ENCODE results near the gene SETBP1.

Gene SETBP1

GRCh38 chr18:45049578-45050319 is 369.1 kb downstream of the SETBP1 start:
- DNase-seq, result no peak

GRCh38 chr18:45050712-45051601 is 370.3 kb downstream of the SETBP1 start:
- no peak for DNase-seq

GRCh38 chr18:45054636-45055035 is 373.9 kb downstream of the SETBP1 start:
- DNase-seq, result no peak

- no peak for DNase-seq
Measured at GRCh38 chr18:45055811-45056210, 375.1 kb downstream of the SETBP1 start.

GRCh38 chr18:45056926-45057325 is 376.2 kb downstream of the SETBP1 start:
- no peak for DNase-seq

- no peak for DNase-seq
Measured at GRCh38 chr18:45057955-45058600, 377.4 kb downstream of the SETBP1 start.

- no peak for DNase-seq
Measured at GRCh38 chr18:45059695-45060094, 379.0 kb downstream of the SETBP1 start.

- DNase-seq, result no peak
Measured at GRCh38 chr18:45060102-45060501, 379.4 kb downstream of the SETBP1 start.

GRCh38 chr18:45061359-45061758 is 380.7 kb downstream of the SETBP1 start:
- DNase-seq, result no peak

GRCh38 chr18:45063246-45064038 is 382.8 kb downstream of the SETBP1 start:
- no peak for DNase-seq

GRCh38 chr18:45066210-45066609 is 385.5 kb downstream of the SETBP1 start:
- DNase-seq, result no peak

GRCh38 chr18:45066886-45067285 is 386.2 kb downstream of the SETBP1 start:
- no peak for DNase-seq

- DNase-seq, result no peak
Measured at GRCh38 chr18:45068400-45069094, 387.9 kb downstream of the SETBP1 start.

GRCh38 chr18:45069546-45069945 is 388.9 kb downstream of the SETBP1 start:
- DNase-seq, result no peak

GRCh38 chr18:45071956-45072355 is 391.3 kb downstream of the SETBP1 start:
- DNase-seq, result no peak

- DNase-seq, result no peak
Measured at GRCh38 chr18:45073556-45073955, 392.9 kb downstream of the SETBP1 start.

GRCh38 chr18:45081566-45082181 is 401.0 kb downstream of the SETBP1 start:
- no peak for DNase-seq

GRCh38 chr18:45083226-45083855 is 402.7 kb downstream of the SETBP1 start:
- no peak for DNase-seq

- no peak for DNase-seq
Measured at GRCh38 chr18:45084206-45084605, 403.5 kb downstream of the SETBP1 start.

GRCh38 chr18:45085916-45086624 is 405.4 kb downstream of the SETBP1 start:
- no peak for DNase-seq
